HG02588 (cell line): ENCODE data around the gene CRIM1.

Source experiments
- ATAC-seq: cut with Tn5 transposase; IDR thresholded peaks from one replicate; pipeline ENCODE4 v1.9.1; 2021; ENCODE audit warnings: mild to moderate bottlenecking, moderate library complexity; ENCODE audit not compliant: unreplicated experiment

CRIM1 gene

GRCh38 chr2:36451512-36451911, 95.9 kb downstream of the CRIM1 start:
- ATAC-seq = no peak

- ATAC-seq = no peak
These were observed 96.7 kb downstream of the CRIM1 start for GRCh38 chr2:36452260-36452659.

- ATAC-seq = no peak
These were observed 98.1 kb downstream of the CRIM1 start for GRCh38 chr2:36453652-36454051.

- no peak for ATAC-seq
These were observed 99.4 kb downstream of the CRIM1 start for GRCh38 chr2:36455011-36455410.

GRCh38 chr2:36455788-36456187, 100.2 kb downstream of the CRIM1 start:
- no peak for ATAC-seq

GRCh38 chr2:36456227-36457175, 100.9 kb downstream of the CRIM1 start:
- ATAC-seq = no peak

GRCh38 chr2:36458106-36458505, 102.5 kb downstream of the CRIM1 start:
- no peak for ATAC-seq

GRCh38 chr2:36459725-36460137, 104.2 kb downstream of the CRIM1 start:
- no peak for ATAC-seq

GRCh38 chr2:36461039-36461681, 105.6 kb downstream of the CRIM1 start:
- peak; percentile 51 for ATAC-seq

GRCh38 chr2:36462311-36462935, 106.8 kb downstream of the CRIM1 start:
- ATAC-seq = no peak

GRCh38 chr2:36463365-36463764, 107.8 kb downstream of the CRIM1 start:
- ATAC-seq = no peak

GRCh38 chr2:36464006-36464721, 108.6 kb downstream of the CRIM1 start:
- ATAC-seq = no peak

- no peak for ATAC-seq
These were observed 110.6 kb downstream of the CRIM1 start for GRCh38 chr2:36466135-36466534.

GRCh38 chr2:36468463-36469105, 113.0 kb downstream of the CRIM1 start:
- no peak for ATAC-seq

GRCh38 chr2:36469106-36469477, 113.5 kb downstream of the CRIM1 start:
- ATAC-seq = no peak

- no peak for ATAC-seq
These were observed 114.1 kb downstream of the CRIM1 start for GRCh38 chr2:36469710-36470109.

- no peak for ATAC-seq
These were observed 117.7 kb downstream of the CRIM1 start for GRCh38 chr2:36473230-36473629.

- ATAC-seq = no peak
These were observed 120.8 kb downstream of the CRIM1 start for GRCh38 chr2:36476411-36476810.

GRCh38 chr2:36477315-36477714, 121.7 kb downstream of the CRIM1 start:
- ATAC-seq = no peak

GRCh38 chr2:36477746-36478145, 122.2 kb downstream of the CRIM1 start:
- no peak for ATAC-seq

- no peak for ATAC-seq
These were observed 122.8 kb downstream of the CRIM1 start for GRCh38 chr2:36478332-36478738.
